Neutrophil (primary cell): ENCODE data around the gene PCSK2.

Source experiments
- H3K27ac ChIP-seq: fragments of 200-600 bp; sonication (generic); 2 replicates; pipeline ENCODE4 v1.5.1; 2016; ENCODE audit warnings: mild to moderate bottlenecking, moderate library complexity
- H3K27me3 ChIP-seq: fragments of 200-600 bp; sonication (generic); 2 replicates; pipeline ENCODE4 v1.6.0; 2016; ENCODE audit warnings: mild to moderate bottlenecking
- H3K36me3 ChIP-seq: fragments of 200-600 bp; sonication (generic); 2 replicates; pipeline ENCODE4 v1.5.1; 2017
- H3K4me1 ChIP-seq, 2 experiments: fragments of 200-600 bp in 1 of 2; sonication (generic) in 1 of 2; 1 replicate in 1 of 2; 2 replicates in 1 of 2; pipeline versions ENCODE4 v1.5.1 to v1.6.1; 2013 to 2016; ENCODE audit warnings: low read depth in 1 of 2, low read length in 1 of 2, mild to moderate bottlenecking in 1 of 2, moderate library complexity in 1 of 2; ENCODE audit not compliant: control insufficient read depth in 1 of 2, insufficient read depth in 1 of 2
- H3K4me3 ChIP-seq, 2 experiments: fragments of 200-600 bp in 1 of 2; sonication (generic) in 1 of 2; 1 replicate in 1 of 2; 2 replicates in 1 of 2; pipeline ENCODE4 v1.5.1; 2013 to 2016; ENCODE audit warnings: low read depth in 1 of 2, low read length in 1 of 2, mild to moderate bottlenecking in 1 of 2, moderate library complexity in 1 of 2
- H3K9me3 ChIP-seq: fragments of 200-600 bp; sonication (generic); 2 replicates; pipeline ENCODE4 v1.5.1; 2016
- TF ChIP-seq, protein P1 (sequence below): fragments of 200-600 bp; sonication (generic); IDR thresholded peaks from 2 replicates; pipeline ENCODE4 v1.5.1; 2016; ENCODE audit warnings: antibody characterized with exemption

Gene PCSK2

DNA sequence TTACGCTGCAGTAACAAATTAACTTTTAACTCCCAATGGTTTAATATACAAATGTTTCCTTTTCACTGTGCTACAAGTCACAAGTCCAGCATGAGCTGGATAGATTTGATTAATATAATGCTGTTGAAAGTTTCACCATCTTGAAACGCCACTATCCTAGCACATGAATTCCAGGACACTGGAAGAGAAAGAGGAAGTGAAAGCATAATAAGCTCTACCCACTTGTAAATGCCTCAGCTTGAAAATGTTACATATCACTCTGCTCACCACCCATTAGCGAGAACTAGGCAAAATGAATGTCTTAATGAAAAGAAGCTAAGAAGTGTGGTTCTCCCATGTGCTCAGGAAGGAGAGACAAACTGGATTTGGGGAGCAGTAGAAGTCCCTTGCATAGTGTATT is 46.9 kb downstream of the PCSK2 start:
- H3K4me3 ChIP-seq: no peak overlapping the region
- no peaks in the 10 kb centered on the region for H3K9me3 ChIP-seq
- no peak overlapping the region for H3K27ac ChIP-seq
- H3K4me1 ChIP-seq: no peaks in the 10 kb centered on the region
- H3K27me3 ChIP-seq: no peaks in the 10 kb centered on the region
- no peaks in the 10 kb centered on the region for H3K36me3 ChIP-seq
- TF ChIP-seq, protein P1, sequence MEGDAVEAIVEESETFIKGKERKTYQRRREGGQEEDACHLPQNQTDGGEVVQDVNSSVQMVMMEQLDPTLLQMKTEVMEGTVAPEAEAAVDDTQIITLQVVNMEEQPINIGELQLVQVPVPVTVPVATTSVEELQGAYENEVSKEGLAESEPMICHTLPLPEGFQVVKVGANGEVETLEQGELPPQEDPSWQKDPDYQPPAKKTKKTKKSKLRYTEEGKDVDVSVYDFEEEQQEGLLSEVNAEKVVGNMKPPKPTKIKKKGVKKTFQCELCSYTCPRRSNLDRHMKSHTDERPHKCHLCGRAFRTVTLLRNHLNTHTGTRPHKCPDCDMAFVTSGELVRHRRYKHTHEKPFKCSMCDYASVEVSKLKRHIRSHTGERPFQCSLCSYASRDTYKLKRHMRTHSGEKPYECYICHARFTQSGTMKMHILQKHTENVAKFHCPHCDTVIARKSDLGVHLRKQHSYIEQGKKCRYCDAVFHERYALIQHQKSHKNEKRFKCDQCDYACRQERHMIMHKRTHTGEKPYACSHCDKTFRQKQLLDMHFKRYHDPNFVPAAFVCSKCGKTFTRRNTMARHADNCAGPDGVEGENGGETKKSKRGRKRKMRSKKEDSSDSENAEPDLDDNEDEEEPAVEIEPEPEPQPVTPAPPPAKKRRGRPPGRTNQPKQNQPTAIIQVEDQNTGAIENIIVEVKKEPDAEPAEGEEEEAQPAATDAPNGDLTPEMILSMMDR: no peak

DNA sequence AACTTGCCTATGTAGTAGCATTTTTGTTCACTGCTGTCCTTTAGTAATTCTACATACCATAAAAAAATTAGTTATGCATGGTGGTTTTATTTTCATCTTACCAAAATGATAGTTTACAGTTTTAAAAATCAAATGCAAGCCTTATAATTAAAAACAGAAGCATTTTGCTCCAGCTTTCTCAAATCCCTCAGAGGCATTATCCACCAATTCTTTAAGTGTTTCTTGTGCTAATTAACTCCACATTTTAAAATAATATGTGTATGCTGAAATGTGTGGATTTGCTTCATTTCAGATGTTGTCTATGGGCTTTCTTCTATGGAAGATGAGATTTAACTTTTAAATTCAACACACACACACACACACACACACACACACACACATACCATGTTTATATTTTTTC is 49.3 kb downstream of the PCSK2 start:
- Histone ChIP-seq H3K9me3 (no peaks in the 10 kb centered on the region), H3K36me3 (no peaks in the 10 kb centered on the region), H3K27me3 (no peaks in the 10 kb centered on the region), H3K27ac (no peak overlapping the region), H3K4me1 (no peaks in the 10 kb centered on the region), H3K4me3 (no peak overlapping the region)
- TF ChIP-seq, protein P1: no peak

DNA sequence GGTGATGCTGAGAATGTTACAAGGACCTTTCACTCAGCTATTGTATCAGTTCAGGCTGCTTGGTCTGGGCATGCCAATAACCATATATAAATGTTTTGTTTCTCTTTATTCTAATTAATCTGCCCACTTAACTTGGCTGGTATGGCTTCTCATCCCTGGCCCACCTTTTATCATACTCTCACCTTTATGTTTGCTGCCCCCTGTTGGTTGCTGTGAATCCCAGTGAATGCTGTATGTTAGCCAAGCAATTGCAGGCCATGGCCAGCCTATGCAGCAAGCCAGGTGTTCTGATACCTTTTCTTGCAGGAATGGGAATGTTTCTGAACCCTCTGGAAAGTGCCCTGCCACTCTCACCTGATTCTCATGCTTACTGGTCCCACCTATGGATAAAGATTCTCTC is 54.6 kb downstream of the PCSK2 start:
- Histone ChIP-seq H3K9me3 (no peaks in the 10 kb centered on the region), H3K4me3 (no peak overlapping the region), H3K27ac (no peak overlapping the region), H3K36me3 (no peaks in the 10 kb centered on the region), H3K27me3 (no peaks in the 10 kb centered on the region), H3K4me1 (no peaks in the 10 kb centered on the region)
- TF ChIP-seq, protein P1: no peak

DNA sequence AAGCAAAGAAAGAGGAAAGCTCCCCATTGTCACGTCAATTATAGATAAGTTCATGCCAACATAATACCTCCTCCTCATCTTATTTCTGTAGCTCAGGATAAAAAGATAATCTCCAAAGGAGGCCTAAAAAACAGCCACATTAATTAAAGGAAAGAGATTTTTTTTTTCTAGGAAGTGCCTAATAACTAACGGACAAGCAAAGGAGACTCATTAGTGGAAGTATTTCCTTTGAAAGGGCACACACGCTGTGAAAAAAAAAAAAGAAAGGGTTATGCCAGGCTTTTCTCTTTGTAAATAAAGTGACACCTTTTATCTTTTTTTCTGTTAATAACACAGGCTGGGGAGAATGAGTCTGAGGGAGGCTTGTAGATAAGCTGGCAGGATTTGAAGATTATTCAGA is 55.7 kb downstream of the PCSK2 start:
- no peaks in the 10 kb centered on the region for H3K36me3 ChIP-seq
- H3K4me1 ChIP-seq: no peaks in the 10 kb centered on the region
- TF ChIP-seq, protein P1: no peak
- H3K27ac ChIP-seq: no peak overlapping the region
- no peak overlapping the region for H3K4me3 ChIP-seq
- H3K27me3 ChIP-seq: no peaks in the 10 kb centered on the region
- no peaks in the 10 kb centered on the region for H3K9me3 ChIP-seq

DNA sequence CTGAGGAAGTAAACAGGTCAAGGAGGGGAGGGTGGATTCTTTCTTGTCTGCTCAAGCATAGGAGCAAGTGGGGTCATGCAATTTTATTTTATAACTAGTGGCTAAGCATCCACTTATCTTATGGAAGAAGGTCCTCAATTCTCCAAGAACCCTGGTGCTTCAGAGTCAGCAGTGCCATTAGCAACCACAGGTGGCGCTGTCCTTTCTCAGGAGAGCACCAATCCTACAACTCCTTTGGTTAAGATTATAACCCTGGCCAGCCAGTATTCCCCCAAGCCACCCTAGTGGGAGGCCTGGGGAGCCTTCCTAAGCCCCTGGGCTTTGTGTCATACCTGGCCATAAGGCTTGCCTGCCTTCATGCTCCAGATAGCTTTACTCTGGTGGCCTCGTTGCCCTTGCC is 60.7 kb downstream of the PCSK2 start:
- Histone ChIP-seq H3K4me1 (no peaks in the 10 kb centered on the region), H3K9me3 (no peaks in the 10 kb centered on the region), H3K4me3 (no peak overlapping the region), H3K27me3 (no peaks in the 10 kb centered on the region), H3K27ac (no peak overlapping the region), H3K36me3 (no peaks in the 10 kb centered on the region)
- TF ChIP-seq, protein P1: no peak

DNA sequence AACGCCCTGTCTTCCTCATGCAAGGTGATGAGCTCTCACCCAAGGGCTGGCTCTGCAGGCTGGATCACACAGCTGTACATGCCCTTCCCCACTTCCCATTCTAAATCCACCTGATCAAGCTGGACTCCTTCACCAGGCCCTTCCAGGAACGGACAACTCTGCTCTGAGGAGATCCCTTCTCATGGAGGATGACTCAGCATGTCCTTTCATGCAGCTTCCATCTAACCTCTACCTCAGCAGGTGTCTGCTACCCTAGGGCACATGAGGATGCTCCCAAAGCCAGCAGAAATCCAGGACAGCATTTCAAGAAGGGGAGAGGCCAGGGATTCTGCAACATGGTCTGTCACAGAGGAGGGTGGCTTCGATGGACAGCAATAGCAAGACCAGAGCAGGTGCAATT is 61.2 kb downstream of the PCSK2 start:
- no peak overlapping the region for H3K27ac ChIP-seq
- no peak overlapping the region for H3K4me3 ChIP-seq
- no peaks in the 10 kb centered on the region for H3K36me3 ChIP-seq
- no peaks in the 10 kb centered on the region for H3K27me3 ChIP-seq
- H3K9me3 ChIP-seq: no peaks in the 10 kb centered on the region
- TF ChIP-seq, protein P1: no peak
- no peaks in the 10 kb centered on the region for H3K4me1 ChIP-seq
